Sigmoid colon (tissue), 7 donors: Measurements from ENCODE around the gene RECK. TPM values are rescaled to one million over a fixed set of nuclear protein-coding genes. Genes with fewer than 3 reads are reported as not detected.
"Not testable (repeated sequence)": the region's sequence is repeated elsewhere in the genome, so short reads cannot be mapped to it uniquely, and the experiment has no call there.

Experiments
- DNase-seq: peaks from one replicate; pipeline ENCODE4 v3.0.0-alpha.2; 2019
- H3K27ac ChIP-seq, 4 donors: fragments of 200-600 bp; sonication (generic); one replicate each; pipeline ENCODE4 v1.5.1; 2016 to 2019; ENCODE audit warnings: mild to moderate bottlenecking in 1 of 4
- H3K27me3 ChIP-seq, 3 donors: fragments of 200-600 bp; sonication (generic); one replicate each; pipeline ENCODE4 v1.5.1; 2019; ENCODE audit warnings: mild to moderate bottlenecking in 1 of 3
- H3K36me3 ChIP-seq, 4 donors: fragments of 200-600 bp; sonication (generic); one replicate each; pipeline ENCODE4 v1.5.1; 2016 to 2019
- H3K4me1 ChIP-seq, 4 donors: fragments of 200-600 bp; sonication (generic); one replicate each; pipeline ENCODE4 v1.5.1; 2017 to 2019
- H3K4me3 ChIP-seq, 4 donors: fragments of 200-600 bp; sonication (generic); one replicate each; pipeline ENCODE4 v1.5.1; 2017 to 2019; ENCODE audit warnings: mild to moderate bottlenecking in 2 of 4, moderate library complexity in 1 of 4
- H3K9me3 ChIP-seq, 4 donors: fragments of 200-600 bp in 3 of 4; sonication (generic) in 3 of 4; one replicate each; pipeline versions ENCODE4 v1.5.1 to v1.6.1; 2013 to 2019
- CTCF ChIP-seq, 4 experiments: fragments of 450-650 bp in 3 of 4; fragments of 200-600 bp in 1 of 4; IDR thresholded peaks; one replicate each; pipeline ENCODE4 v1.5.1; 2016 to 2019; ENCODE audit warnings: antibody characterized with exemption in 4 of 4, mild to moderate bottlenecking in 3 of 4, moderate library complexity in 2 of 4
- EP300 ChIP-seq, 4 donors: sonication (generic); formaldehyde crosslinking; IDR thresholded peaks; one replicate each; pipeline ENCODE4 v1.6.1; 2017; ENCODE audit warnings: antibody characterized with exemption in 4 of 4
- POLR2A ChIP-seq, 2 donors: fragments of 450-650 bp; IDR thresholded peaks; one replicate each; pipeline ENCODE4 v1.6.1; 2016; ENCODE audit warnings: antibody characterized with exemption in 2 of 2, mild to moderate bottlenecking in 2 of 2, moderate library complexity in 2 of 2
- POLR2AphosphoS5 ChIP-seq, 4 donors: sonication (generic); formaldehyde crosslinking; IDR thresholded peaks; one replicate each; pipeline ENCODE4 v1.6.1; 2017; ENCODE audit warnings: antibody characterized with exemption in 4 of 4
- WGBS, 2 donors: extraction: QIAGEN DNeasy Blood & Tissue Kit; methylation state at CpG; one replicate each; pipeline ENCODE4 v1.1.7; 2013; 5-methylcytosine and 5-hydroxymethylcytosine counted together
- intact Hi-C: fragments of 100-400 bp; cut with DNase I; formaldehyde crosslinking; loops from one replicate; pipeline ENCODE4 v1.15.1; 2023
- polyA plus RNA-seq, 3 donors: library from polyadenylated mRNA; stranded (reverse); fragments of 200-250 nt; gene quantifications; one replicate each; pipeline ENCODE4 v1.2.3, GENCODE V29; 2013
- total RNA-seq, 4 donors: library from RNA; depleted of rRNA; stranded (reverse); fragments of >200 nt; gene quantifications; one replicate each; pipeline ENCODE4 v1.1.0, GENCODE V29; 2016
- donor health status: healthy with polysubstance abuse.
- donor health status: Bipolar disorder and iron deficiency.
- donor health status: healthy.

The RECK gene
- total and polyA plus RNA-seq, 7 donors: 0.23 to 22.2 (median 11.1) TPM

GRCh38 chr9:36128349-36128748 is 91.6 kb downstream of the RECK start:
- Histone ChIP-seq H3K36me3 (peaks cover 0 to 3% (median 0%) of the 10 kb centered on the region in 4 donors), H3K4me3 (no peak overlapping the region), H3K4me1 (no peaks in the 10 kb centered on the region), H3K9me3 (no peaks in the 10 kb centered on the region), H3K27ac (peak overlapping the region in 1 of 4 donors; percentile 14), H3K27me3 (no peaks in the 10 kb centered on the region)
- DNase-seq: no peak
- WGBS, 2 donors: 69 to 82% methylated on average over 8 of the region's 8 CpGs
- TF ChIP-seq POLR2AphosphoS5 (IDR thresholded peaks at IDR 0.05): no peak
- no peak for TF ChIP-seq POLR2A (IDR thresholded peaks at IDR 0.05)
- TF ChIP-seq EP300 (IDR thresholded peaks at IDR 0.05): no peak
- no peak for TF ChIP-seq CTCF (IDR thresholded peaks at IDR 0.05)
- intact Hi-C loops: no loop called here

GRCh38 chr9:36129139-36129538 is 92.4 kb downstream of the RECK start:
- DNase-seq: no peak
- TF ChIP-seq CTCF (IDR thresholded peaks at IDR 0.05): no peak
- TF ChIP-seq POLR2A (IDR thresholded peaks at IDR 0.05): no peak
- no peak for TF ChIP-seq POLR2AphosphoS5 (IDR thresholded peaks at IDR 0.05)
- TF ChIP-seq EP300 (IDR thresholded peaks at IDR 0.05): no peak
- no peaks in the 10 kb centered on the region for H3K9me3 ChIP-seq
- H3K27ac ChIP-seq: no peak overlapping the region
- no peaks in the 10 kb centered on the region for H3K36me3 ChIP-seq
- no peak overlapping the region for H3K4me3 ChIP-seq
- H3K4me1 ChIP-seq: no peaks in the 10 kb centered on the region
- intact Hi-C loops: no loop called here
- H3K27me3 ChIP-seq: no peaks in the 10 kb centered on the region
- 95 to 96% methylated on average over 12 of the region's 12 CpGs for WGBS, 2 donors

- H3K4me3 ChIP-seq, H3K27me3 ChIP-seq, H3K36me3 ChIP-seq, intact Hi-C loops, DNase-seq, H3K9me3 ChIP-seq, H3K4me1 ChIP-seq: not testable (repeated sequence)
- WGBS, 2 donors: 94 to 95% methylated on average over 7 of the region's 7 CpGs
- H3K27ac ChIP-seq: peak overlapping the region in 2 of 4 donors; percentile 14 to 39
These were observed 95.0 kb downstream of the RECK start for GRCh38 chr9:36131666-36132065.

GRCh38 chr9:36132086-36132485 is 95.4 kb downstream of the RECK start:
- no peaks in the 10 kb centered on the region for H3K9me3 ChIP-seq
- H3K27ac ChIP-seq: peak overlapping the region; percentile 13 to 39 (median 15)
- WGBS, 2 donors: 77 to 88% methylated on average over 3 of the region's 3 CpGs
- TF ChIP-seq POLR2AphosphoS5 (IDR thresholded peaks at IDR 0.05): peak in 1 of 4 donors; percentile 24
- no peak for TF ChIP-seq POLR2A (IDR thresholded peaks at IDR 0.05)
- no peak for DNase-seq
- peaks cover 0 to 13% (median 5%) of the 10 kb centered on the region in 4 donors for H3K4me1 ChIP-seq
- H3K36me3 ChIP-seq: no peaks in the 10 kb centered on the region
- H3K4me3 ChIP-seq: no peak overlapping the region
- no peaks in the 10 kb centered on the region for H3K27me3 ChIP-seq
- intact Hi-C loops: no loop called here

GRCh38 chr9:36134761-36135505 is 98.2 kb downstream of the RECK start:
- Histone ChIP-seq H3K4me1 (peaks cover 0 to 41% (median 31%) of the 10 kb centered on the region in 4 donors), H3K4me3 (no peak overlapping the region), H3K9me3 (no peaks in the 10 kb centered on the region), H3K36me3 (no peaks in the 10 kb centered on the region), H3K27me3 (no peaks in the 10 kb centered on the region), H3K27ac (no peak overlapping the region)
- no peak for TF ChIP-seq CTCF (IDR thresholded peaks at IDR 0.05)
- TF ChIP-seq POLR2AphosphoS5 (IDR thresholded peaks at IDR 0.05): no peak
- no peak for TF ChIP-seq POLR2A (IDR thresholded peaks at IDR 0.05)
- 90 to 93% methylated on average over 9 of the region's 9 CpGs for WGBS, 2 donors
- no peak for DNase-seq
- intact Hi-C loops: loop anchor here (1.0 kb wide), 1 partner anchor 32 kb away; no protein-coding TSS in a partner anchor
